Osteoblast (primary cell): ENCODE results near the gene DEFB121. TPM values are rescaled to one million over a fixed set of nuclear protein-coding genes. Genes with fewer than 3 reads are reported as not detected.
"Not testable (repeated sequence)": the region's sequence is repeated elsewhere in the genome, so short reads cannot be mapped to it uniquely, and the experiment has no call there.

ENCODE experiments used
- DNase-seq: peaks from one replicate; pipeline ENCODE4 v3.0.0; 2011; ENCODE audit warnings: low spot score, mixed read lengths; ENCODE audit not compliant: insufficient read length; ENCODE audit errors: missing footprints
- H2AFZ ChIP-seq: 2 replicates; pipeline ENCODE4 v1.6.0; 2011; ENCODE audit warnings: mild to moderate bottlenecking, low read length
- H3K27ac ChIP-seq: 2 replicates; pipeline ENCODE4 v1.5.1; 2011; ENCODE audit warnings: mild to moderate bottlenecking, low read depth, low read length, moderate library complexity
- H3K27me3 ChIP-seq: 2 replicates; pipeline ENCODE4 v1.6.0; 2012; ENCODE audit warnings: mild to moderate bottlenecking, control low read depth, inconsistent platforms, low read length, moderate library complexity; ENCODE audit not compliant: insufficient read depth
- H3K36me3 ChIP-seq: 2 replicates; pipeline ENCODE4 v1.5.1; 2011; ENCODE audit warnings: mild to moderate bottlenecking, low read length, control low read depth, moderate library complexity; ENCODE audit not compliant: insufficient read depth
- H3K4me1 ChIP-seq: 2 replicates; pipeline ENCODE4 v1.5.1; 2011; ENCODE audit warnings: mild to moderate bottlenecking, low read length, control low read depth, moderate library complexity; ENCODE audit not compliant: insufficient read depth
- H3K4me2 ChIP-seq: 2 replicates; pipeline ENCODE4 v1.6.0; 2011; ENCODE audit warnings: mild to moderate bottlenecking, low read length; ENCODE audit not compliant: insufficient read depth
- H3K4me3 ChIP-seq: fragments of 200-600 bp; sonication (generic); 3 replicates; pipeline ENCODE4 v1.5.1; 2012; ENCODE audit warnings: mild to moderate bottlenecking, low read length, inconsistent platforms; ENCODE audit not compliant: insufficient read depth
- H3K79me2 ChIP-seq: 2 replicates; pipeline ENCODE4 v1.6.0; 2012; ENCODE audit warnings: mild to moderate bottlenecking, low read length, control low read depth, inconsistent platforms; ENCODE audit not compliant: insufficient read depth
- H3K9me3 ChIP-seq: 2 replicates; pipeline ENCODE4 v1.5.1; 2011; ENCODE audit warnings: low read depth, low read length, control low read depth
- H4K20me1 ChIP-seq: 2 replicates; pipeline ENCODE4 v1.6.0; 2012; ENCODE audit warnings: mild to moderate bottlenecking, low read length, control low read depth; ENCODE audit not compliant: insufficient read depth
- total RNA-seq: library from RNA; depleted of rRNA; stranded (reverse); fragments of >200 nt; gene quantifications from 2 replicates; pipeline ENCODE4 v1.2.3, GENCODE V29; 2012
- TF ChIP-seq, protein P1 (sequence below): IDR thresholded peaks from 2 replicates; pipeline ENCODE4 v1.5.1; 2011; ENCODE audit warnings: mild to moderate bottlenecking, low read depth, low read length, moderate library complexity; ENCODE audit errors: extremely low read depth

DEFB121 gene
- total RNA-seq, 1 donor, result not detected

DNA sequence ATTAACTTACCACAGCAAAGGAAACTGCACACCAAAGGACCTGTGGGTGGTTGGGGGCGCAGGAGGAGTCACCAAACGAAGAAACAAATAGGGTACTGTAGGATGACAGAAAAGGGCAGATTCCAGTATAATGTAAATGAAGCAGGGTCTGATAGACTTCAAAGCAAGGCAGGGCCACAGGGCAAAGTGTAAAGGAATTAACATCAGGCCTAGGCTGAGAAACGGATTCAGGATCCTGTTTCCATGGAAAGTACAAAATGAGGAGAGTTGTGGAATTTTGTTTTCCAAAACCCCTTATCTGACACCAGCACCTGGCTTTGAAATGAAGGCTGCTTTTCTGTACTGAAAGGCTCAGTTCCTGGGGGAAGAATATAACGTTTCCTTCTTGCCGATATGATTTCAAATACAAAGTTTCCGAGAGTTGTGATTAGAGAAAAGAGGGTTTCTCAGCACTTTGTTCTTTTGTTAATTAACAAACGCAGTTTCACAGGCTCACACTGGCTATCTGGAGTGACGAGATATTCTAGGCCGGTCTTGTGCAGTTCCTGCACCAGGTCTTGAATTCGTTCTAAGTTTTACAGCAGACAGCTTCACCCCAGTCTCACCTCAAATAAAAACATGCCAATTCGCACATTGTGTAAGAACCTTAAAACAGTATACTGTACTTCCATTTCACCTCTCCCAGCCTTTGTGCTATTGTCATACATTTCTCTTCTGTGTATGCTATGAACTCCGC is 40.2 kb upstream of the DEFB121 start:
- H3K36me3 ChIP-seq, result no peaks in the 10 kb centered on the region
- H3K27me3 ChIP-seq, result no peaks in the 10 kb centered on the region
- H2AFZ ChIP-seq, result no peak overlapping the region
- H3K4me3 ChIP-seq, result no peak overlapping the region
- H3K4me1 ChIP-seq, result no peaks in the 10 kb centered on the region
- H4K20me1 ChIP-seq, result no peaks in the 10 kb centered on the region
- no peaks in the 10 kb centered on the region for H3K79me2 ChIP-seq
- H3K27ac ChIP-seq, result no peak overlapping the region
- H3K4me2 ChIP-seq, result no peak overlapping the region
- H3K9me3 ChIP-seq, result no peaks in the 10 kb centered on the region
- TF ChIP-seq, protein P1, sequence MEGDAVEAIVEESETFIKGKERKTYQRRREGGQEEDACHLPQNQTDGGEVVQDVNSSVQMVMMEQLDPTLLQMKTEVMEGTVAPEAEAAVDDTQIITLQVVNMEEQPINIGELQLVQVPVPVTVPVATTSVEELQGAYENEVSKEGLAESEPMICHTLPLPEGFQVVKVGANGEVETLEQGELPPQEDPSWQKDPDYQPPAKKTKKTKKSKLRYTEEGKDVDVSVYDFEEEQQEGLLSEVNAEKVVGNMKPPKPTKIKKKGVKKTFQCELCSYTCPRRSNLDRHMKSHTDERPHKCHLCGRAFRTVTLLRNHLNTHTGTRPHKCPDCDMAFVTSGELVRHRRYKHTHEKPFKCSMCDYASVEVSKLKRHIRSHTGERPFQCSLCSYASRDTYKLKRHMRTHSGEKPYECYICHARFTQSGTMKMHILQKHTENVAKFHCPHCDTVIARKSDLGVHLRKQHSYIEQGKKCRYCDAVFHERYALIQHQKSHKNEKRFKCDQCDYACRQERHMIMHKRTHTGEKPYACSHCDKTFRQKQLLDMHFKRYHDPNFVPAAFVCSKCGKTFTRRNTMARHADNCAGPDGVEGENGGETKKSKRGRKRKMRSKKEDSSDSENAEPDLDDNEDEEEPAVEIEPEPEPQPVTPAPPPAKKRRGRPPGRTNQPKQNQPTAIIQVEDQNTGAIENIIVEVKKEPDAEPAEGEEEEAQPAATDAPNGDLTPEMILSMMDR, result no peak
- DNase-seq, result no peak

DNA sequence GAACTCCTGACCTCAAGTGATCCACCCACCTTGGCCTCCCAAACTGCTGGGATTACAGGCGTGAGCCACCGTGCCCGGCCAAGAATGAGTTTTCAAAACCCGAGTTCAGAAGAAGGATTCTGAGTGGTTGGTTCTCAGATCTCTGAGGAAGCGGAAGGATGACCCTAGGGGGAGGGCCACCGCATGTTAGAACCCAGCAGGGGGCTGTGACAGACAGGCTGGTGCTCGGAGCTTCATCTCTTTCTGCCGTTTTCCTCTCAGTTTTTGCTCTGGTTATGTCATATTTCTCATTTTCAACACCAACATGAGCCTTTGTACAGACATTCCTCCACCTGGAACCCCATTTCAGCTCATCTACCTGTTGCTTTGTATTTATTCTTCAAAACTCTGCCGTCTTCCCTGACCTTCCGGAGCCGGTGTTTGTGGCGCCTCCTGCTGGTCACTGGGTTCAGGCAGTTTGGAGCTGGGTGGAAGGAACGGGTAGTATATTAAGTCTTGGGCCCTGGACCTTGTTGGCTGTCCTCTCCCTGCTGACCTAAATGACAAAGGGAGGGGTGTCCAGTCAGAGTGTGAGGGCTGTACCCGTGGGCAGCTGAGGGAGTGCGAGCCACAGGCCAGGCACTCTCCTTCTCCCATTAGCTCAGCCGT is 34.1 kb upstream of the DEFB121 start, which contains the start of gene DEFB123:
Gene DEFB123, plus strand, starts transcription at position 621 of the 648 bp plus-strand sequence. CDS start 67 bp downstream, outside the sequence.
- TF ChIP-seq, protein P1, result peak; percentile 34
- Histone ChIP-seq H4K20me1 (no peaks in the 10 kb centered on the region), H3K36me3 (no peaks in the 10 kb centered on the region), H3K4me3 (no peak within 1 kb of the TSS), H3K4me2 (no peak within 1 kb of the TSS), H3K4me1 (no peaks in the 10 kb centered on the region), H3K27ac (no peak within 1 kb of the TSS), H2AFZ (no peak within 1 kb of the TSS), H3K9me3 (no peaks in the 10 kb centered on the region), H3K79me2 (no peaks in the 10 kb centered on the region), H3K27me3 (no peaks in the 10 kb centered on the region)
- DNase-seq, result no peak

DNA sequence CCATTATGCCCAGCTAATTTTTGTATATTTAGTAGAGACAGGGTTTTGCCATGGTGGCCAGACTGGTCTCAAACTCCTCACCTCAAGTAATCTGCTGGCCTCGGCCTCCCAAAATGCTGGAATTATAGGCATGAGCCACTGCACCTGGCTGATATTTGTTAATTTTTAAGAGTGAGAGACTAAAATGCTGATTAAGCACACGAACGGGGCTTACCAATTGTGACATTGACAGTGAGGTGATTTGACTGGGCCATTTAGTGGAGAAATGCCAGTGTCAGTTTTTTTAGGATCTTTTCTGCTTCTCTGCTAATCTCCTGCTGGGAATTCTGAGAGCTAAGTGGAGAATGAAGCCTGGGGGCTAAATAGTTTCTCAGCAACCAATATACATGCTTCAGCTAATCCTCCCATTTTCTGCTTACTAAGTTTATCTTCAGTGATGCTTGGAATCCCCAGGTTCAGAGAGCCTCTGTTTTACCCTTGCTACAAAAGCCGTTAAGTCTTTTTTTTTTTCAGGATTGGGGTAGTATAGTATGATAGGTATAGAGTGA is 24.6 kb upstream of the DEFB121 start:
- Histone ChIP-seq H3K79me2 (no peaks in the 10 kb centered on the region), H3K27ac (no peak overlapping the region)
- no peak for DNase-seq

DNA sequence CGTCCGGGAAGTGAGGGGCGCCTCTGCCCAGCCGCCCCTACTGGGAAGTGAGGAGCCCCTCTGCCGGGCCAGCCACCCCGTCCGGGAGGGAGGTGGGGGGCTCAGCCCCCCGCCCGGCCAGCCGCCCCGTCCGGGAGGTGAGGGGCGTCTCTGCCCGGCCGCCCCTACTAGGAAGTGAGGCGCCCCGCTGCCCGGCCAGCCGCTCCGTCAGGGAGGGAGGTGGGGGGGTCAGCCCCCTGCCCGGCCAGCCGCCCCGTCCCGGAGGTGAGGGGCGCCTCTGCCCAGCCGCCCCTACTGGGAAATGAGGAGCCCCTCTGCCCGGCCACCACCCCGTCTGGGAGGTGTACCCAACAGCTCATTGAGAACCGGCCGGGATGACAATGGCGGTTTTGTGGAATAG is 21.6 kb upstream of the DEFB121 start:
- not testable (repeated sequence) for H4K20me1 ChIP-seq, H3K79me2 ChIP-seq, H3K4me1 ChIP-seq, H2AFZ ChIP-seq, H3K27ac ChIP-seq, H3K27me3 ChIP-seq, H3K36me3 ChIP-seq, H3K4me2 ChIP-seq, DNase-seq, H3K9me3 ChIP-seq, H3K4me3 ChIP-seq

More for the DNA sequence above, 24.6 kb upstream of the DEFB121 start:
- TF ChIP-seq, protein P1, result no peak
- Histone ChIP-seq H3K9me3 (no peaks in the 10 kb centered on the region), H3K4me1 (no peaks in the 10 kb centered on the region), H3K36me3 (no peaks in the 10 kb centered on the region), H4K20me1 (no peaks in the 10 kb centered on the region), H3K27me3 (no peaks in the 10 kb centered on the region), H2AFZ (no peak overlapping the region), H3K4me3 (no peak overlapping the region), H3K4me2 (no peak overlapping the region)

DNA sequence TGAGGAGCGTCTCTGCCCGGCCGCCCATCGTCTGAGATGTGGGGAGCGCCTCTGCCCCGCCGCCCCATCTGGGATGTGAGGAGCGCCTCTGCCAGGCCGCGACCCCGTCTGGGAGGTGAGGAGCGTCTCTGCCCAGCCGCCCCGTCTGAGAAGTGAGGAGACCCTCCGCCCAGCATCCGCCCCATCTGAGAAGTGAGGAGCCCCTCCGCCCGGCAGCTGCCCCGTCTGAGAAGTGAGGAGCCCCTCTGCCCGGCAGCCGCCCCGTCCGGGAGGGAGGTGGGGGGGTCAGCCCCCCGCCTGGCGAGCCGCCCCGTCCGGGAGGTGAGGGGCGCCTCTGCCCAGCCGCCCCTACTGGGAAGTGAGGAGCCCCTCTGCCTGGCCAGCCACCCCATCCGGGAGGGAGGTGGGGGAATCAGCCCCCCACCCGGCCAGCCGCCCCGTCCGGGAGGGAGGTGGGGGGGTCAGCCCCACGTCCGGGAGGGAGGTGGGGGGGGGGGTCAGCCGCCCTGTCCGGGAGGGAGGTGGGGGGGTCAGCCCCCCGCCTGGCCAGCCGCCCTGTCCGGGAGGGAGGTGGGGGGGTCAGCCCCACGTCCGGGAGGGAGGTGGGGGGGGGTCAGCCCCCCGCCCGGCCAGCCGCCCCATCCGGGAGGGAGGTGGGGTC is 21.0 kb upstream of the DEFB121 start:
- not testable (repeated sequence) for DNase-seq, H3K27me3 ChIP-seq, H2AFZ ChIP-seq, H3K4me1 ChIP-seq, H3K79me2 ChIP-seq, H3K9me3 ChIP-seq, H4K20me1 ChIP-seq, H3K27ac ChIP-seq, H3K36me3 ChIP-seq, H3K4me2 ChIP-seq, H3K4me3 ChIP-seq
